Mesendoderm (in vitro differentiated cells): ENCODE measurements around the gene C17orf114.

Source experiments
- DNase-seq: peaks from one replicate; pipeline ENCODE4 v3.0.0; 2013
- H2AK5ac ChIP-seq: 2 replicates; pipeline ENCODE4 v1.6.1; 2013; ENCODE audit warnings: low read length, inconsistent platforms
- H2BK120ac ChIP-seq: 2 replicates; pipeline ENCODE4 v1.6.1; 2013; ENCODE audit warnings: low read depth, mild to moderate bottlenecking, low read length, moderate library complexity, mixed read lengths
- H2BK15ac ChIP-seq: replicated peaks from 2 replicates; pipeline ENCODE4 v1.6.1; 2013; ENCODE audit warnings: low read depth, mild to moderate bottlenecking, moderate library complexity
- H2BK5ac ChIP-seq: 2 replicates; pipeline ENCODE4 v1.6.1; 2013; ENCODE audit warnings: low read length, inconsistent platforms
- H3K18ac ChIP-seq: 2 replicates; pipeline ENCODE4 v1.6.1; 2013; ENCODE audit warnings: mild to moderate bottlenecking, low read length, mixed read lengths
- H3K23ac ChIP-seq: one replicate; pipeline ENCODE4 v1.6.1; 2013; ENCODE audit warnings: low read length
- H3K27ac ChIP-seq: 2 replicates; pipeline ENCODE4 v1.5.1; 2013; ENCODE audit warnings: low read depth, mild to moderate bottlenecking, inconsistent platforms, low read length, moderate library complexity
- H3K27me3 ChIP-seq: 2 replicates; pipeline ENCODE4 v1.6.1; 2013; ENCODE audit warnings: low read length, control low read depth, mild to moderate bottlenecking, inconsistent platforms; ENCODE audit not compliant: insufficient read depth, poor library complexity
- H3K36me3 ChIP-seq: 2 replicates; pipeline ENCODE4 v1.6.1; 2013; ENCODE audit warnings: low read length, inconsistent platforms; ENCODE audit not compliant: control insufficient read depth, insufficient read depth
- H3K4ac ChIP-seq: one replicate; pipeline ENCODE4 v1.6.1; 2013; ENCODE audit warnings: low read depth, mild to moderate bottlenecking, low read length, moderate library complexity
- H3K4me1 ChIP-seq: 2 replicates; pipeline ENCODE4 v1.6.1; 2013; ENCODE audit warnings: low read depth, low read length, inconsistent platforms; ENCODE audit not compliant: control insufficient read depth
- H3K4me2 ChIP-seq: 2 replicates; pipeline ENCODE4 v1.6.1; 2013; ENCODE audit warnings: low read length
- H3K4me3 ChIP-seq: 2 replicates; pipeline ENCODE4 v1.5.1; 2013; ENCODE audit warnings: mild to moderate bottlenecking, low read length
- H3K56ac ChIP-seq: one replicate; pipeline ENCODE4 v1.6.1; 2013; ENCODE audit warnings: low read length
- H3K79me1 ChIP-seq: 2 replicates; pipeline ENCODE4 v1.6.1; 2013; ENCODE audit warnings: low read length, inconsistent platforms
- H3K79me2 ChIP-seq: 2 replicates; pipeline ENCODE4 v1.6.1; 2013; ENCODE audit warnings: mild to moderate bottlenecking, low read length; ENCODE audit not compliant: control insufficient read depth, insufficient read depth
- H3K9ac ChIP-seq: 2 replicates; pipeline ENCODE4 v1.6.1; 2013; ENCODE audit warnings: low read length, inconsistent platforms
- H4K5ac ChIP-seq: one replicate; pipeline ENCODE4 v1.6.1; 2013; ENCODE audit warnings: low read length
- H4K8ac ChIP-seq: one replicate; pipeline ENCODE4 v1.6.1; 2013; ENCODE audit warnings: low read depth, mild to moderate bottlenecking, control low read depth, low read length, moderate library complexity
- WGBS: extraction: QIAGEN DNeasy Blood & Tissue Kit; methylation state at CpG from one replicate; pipeline ENCODE4 v1.1.7; 2013; ENCODE audit warnings: low lambda C conversion rate, missing lambda C conversion rate; ENCODE audit not compliant: insufficient coverage; ENCODE audit errors: extremely low coverage; 5-methylcytosine and 5-hydroxymethylcytosine counted together

Gene C17orf114

DNA sequence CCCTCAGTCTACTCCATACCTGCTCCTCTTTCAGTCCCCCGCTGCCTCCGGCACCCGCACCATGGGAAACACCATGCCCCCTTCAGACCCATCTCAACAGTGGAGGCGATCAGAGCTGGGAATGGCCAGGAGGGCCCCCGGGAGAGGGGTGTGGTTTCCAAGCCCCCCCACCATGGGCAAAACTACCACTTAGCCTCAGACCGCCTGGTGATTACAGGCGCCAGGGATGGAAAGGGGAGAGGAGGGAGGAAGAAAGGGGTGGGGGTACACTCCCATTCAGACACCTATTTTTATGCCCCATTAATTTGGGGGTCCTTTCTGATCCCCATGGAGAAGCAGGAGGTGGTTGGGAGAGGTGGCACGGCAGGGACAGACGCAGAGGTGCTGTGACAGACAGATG lies at the start of gene C17orf114:
C17orf114 (minus strand) TSS at position 101 of the 400 bp plus-strand sequence.
- WGBS, result no CpG with 5 or more reads among the region's 9 CpGs
- H3K4me1 ChIP-seq, result no peaks in the 10 kb centered on the region
- peaks cover 4% of the 10 kb centered on the region for H3K79me2 ChIP-seq
- DNase-seq, result no peak
- peaks cover 7% of the 10 kb centered on the region for H3K79me1 ChIP-seq
- no peak within 1 kb of the TSS for H4K5ac ChIP-seq
- H2BK5ac ChIP-seq, result no peak within 1 kb of the TSS
- no peak within 1 kb of the TSS for H2AK5ac ChIP-seq
- H4K8ac ChIP-seq, result no peak within 1 kb of the TSS
- H2BK120ac ChIP-seq, result no peak within 1 kb of the TSS
- no peak within 1 kb of the TSS for H3K4me3 ChIP-seq
- no peak within 1 kb of the TSS for H3K23ac ChIP-seq
- H3K4ac ChIP-seq, result no peak within 1 kb of the TSS
- no peak within 1 kb of the TSS for H3K18ac ChIP-seq
- H2BK15ac ChIP-seq, result no peak within 1 kb of the TSS
- peaks cover 4% of the 10 kb centered on the region for H3K36me3 ChIP-seq
- H3K27ac ChIP-seq, result no peak within 1 kb of the TSS
- H3K56ac ChIP-seq, result no peak within 1 kb of the TSS
- H3K27me3 ChIP-seq, result no peaks in the 10 kb centered on the region
- no peak within 1 kb of the TSS for H3K9ac ChIP-seq
- H3K4me2 ChIP-seq, result no peak within 1 kb of the TSS

DNA sequence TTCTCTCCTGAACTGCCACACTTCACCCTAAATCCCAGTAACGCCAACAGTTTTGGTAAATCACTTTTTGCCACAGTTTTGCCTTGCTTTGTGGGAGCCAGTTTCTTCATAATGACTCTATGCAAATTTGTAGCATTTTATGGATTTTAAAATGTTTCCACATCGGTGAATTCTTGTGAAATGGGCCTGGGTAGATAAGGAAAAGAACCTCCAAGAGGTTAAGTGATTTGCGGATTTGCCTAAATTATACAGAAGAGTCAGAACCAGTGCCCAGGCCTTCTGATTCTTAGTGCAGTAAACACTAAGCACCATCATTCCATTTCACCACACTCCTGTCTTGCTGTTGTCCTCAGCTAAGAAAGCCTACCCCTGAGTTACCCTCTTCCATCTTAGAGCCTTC lies 49.0 kb upstream of the C17orf114 start:
- WGBS, result no CpG with 5 or more reads among the region's 3 CpGs
- Histone ChIP-seq H3K79me2 (no peaks in the 10 kb centered on the region), H3K27me3 (no peaks in the 10 kb centered on the region), H3K4me2 (no peak overlapping the region), H3K79me1 (peaks cover 9% of the 10 kb centered on the region), H3K4me1 (peaks cover 11% of the 10 kb centered on the region), H3K23ac (no peak overlapping the region), H2BK120ac (no peak overlapping the region), H3K9ac (no peak overlapping the region), H4K8ac (no peak overlapping the region), H3K4ac (no peak overlapping the region), H3K18ac (no peak overlapping the region), H2BK5ac (no peak overlapping the region), H2BK15ac (no peak overlapping the region), H2AK5ac (no peak overlapping the region), H3K4me3 (no peak overlapping the region), H4K5ac (no peak overlapping the region), H3K27ac (peak overlapping the region; percentile 1), H3K36me3 (no peaks in the 10 kb centered on the region), H3K56ac (peak overlapping the region; percentile 68)
- DNase-seq, result no peak

DNA sequence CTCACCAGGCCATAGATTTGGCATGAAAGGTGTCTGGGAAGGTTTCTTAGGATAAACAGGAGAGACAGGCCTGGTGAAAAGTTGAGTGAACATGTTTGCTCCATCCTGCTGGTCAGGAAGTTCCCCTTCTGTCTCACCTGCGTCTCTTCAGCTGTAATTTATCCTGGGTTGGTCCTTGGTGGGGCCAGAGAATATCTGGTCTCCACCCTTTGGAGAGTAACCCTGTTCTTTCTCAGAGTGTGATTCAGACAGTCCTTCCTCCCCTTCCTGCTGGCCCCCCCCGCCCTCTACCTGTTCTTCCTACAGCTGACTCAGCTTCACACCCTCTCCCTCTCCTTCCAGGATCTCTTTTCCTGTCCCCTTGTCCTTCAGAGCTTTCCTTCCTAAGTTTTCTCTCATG lies 48.1 kb upstream of the C17orf114 start:
- DNase-seq, result no peak
- Histone ChIP-seq H3K18ac (no peak overlapping the region), H3K27me3 (no peaks in the 10 kb centered on the region), H2BK120ac (no peak overlapping the region), H3K79me2 (no peaks in the 10 kb centered on the region), H4K8ac (no peak overlapping the region), H3K27ac (no peak overlapping the region), H3K4ac (no peak overlapping the region), H3K79me1 (peaks cover 11% of the 10 kb centered on the region), H2BK5ac (no peak overlapping the region), H2AK5ac (no peak overlapping the region), H3K4me3 (no peak overlapping the region), H3K9ac (no peak overlapping the region), H4K5ac (no peak overlapping the region), H3K36me3 (no peaks in the 10 kb centered on the region), H2BK15ac (no peak overlapping the region), H3K23ac (no peak overlapping the region), H3K4me2 (no peak overlapping the region), H3K4me1 (peaks cover 11% of the 10 kb centered on the region), H3K56ac (peak overlapping the region; percentile 20)
- WGBS, result no CpG with 5 or more reads among the region's 2 CpGs

DNA sequence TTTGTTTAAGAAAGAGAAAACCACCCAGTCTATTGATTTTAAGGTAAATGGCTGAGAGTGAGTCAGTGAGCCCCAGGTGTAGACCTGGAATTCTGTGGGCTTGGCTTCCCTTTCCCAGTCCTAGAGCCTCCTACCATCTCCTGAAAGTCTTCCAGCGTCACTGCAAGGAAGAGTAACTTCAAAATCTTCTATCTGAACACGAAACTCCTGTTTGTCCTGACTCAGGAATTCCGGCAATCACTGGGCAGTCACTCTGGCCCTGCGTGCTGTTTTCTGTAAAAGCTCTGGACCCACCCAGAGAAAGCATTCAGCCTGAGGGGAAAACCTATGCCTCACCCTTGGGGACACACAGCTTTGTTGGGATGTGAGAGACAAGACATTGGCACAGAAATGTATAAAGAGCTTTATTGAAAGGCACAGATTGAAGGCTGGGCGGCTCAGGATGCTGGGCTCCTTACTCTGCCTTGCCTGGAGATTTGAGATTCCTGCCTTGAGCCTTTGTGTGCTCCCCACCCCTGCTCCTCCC lies 46.9 kb upstream of the C17orf114 start:
- Histone ChIP-seq H3K56ac (no peak overlapping the region), H3K4me2 (no peak overlapping the region), H3K4me1 (peaks cover 9% of the 10 kb centered on the region), H3K4me3 (no peak overlapping the region), H3K18ac (no peak overlapping the region), H3K23ac (no peak overlapping the region), H4K5ac (no peak overlapping the region), H3K79me1 (peaks cover 14% of the 10 kb centered on the region), H3K27ac (no peak overlapping the region), H3K27me3 (no peaks in the 10 kb centered on the region), H2BK120ac (no peak overlapping the region), H2AK5ac (no peak overlapping the region), H3K4ac (no peak overlapping the region), H4K8ac (no peak overlapping the region), H3K79me2 (no peaks in the 10 kb centered on the region), H3K9ac (no peak overlapping the region), H2BK15ac (no peak overlapping the region), H2BK5ac (no peak overlapping the region), H3K36me3 (no peaks in the 10 kb centered on the region)
- peak; percentile 55 for DNase-seq
- no CpG with 5 or more reads among the region's 5 CpGs for WGBS

DNA sequence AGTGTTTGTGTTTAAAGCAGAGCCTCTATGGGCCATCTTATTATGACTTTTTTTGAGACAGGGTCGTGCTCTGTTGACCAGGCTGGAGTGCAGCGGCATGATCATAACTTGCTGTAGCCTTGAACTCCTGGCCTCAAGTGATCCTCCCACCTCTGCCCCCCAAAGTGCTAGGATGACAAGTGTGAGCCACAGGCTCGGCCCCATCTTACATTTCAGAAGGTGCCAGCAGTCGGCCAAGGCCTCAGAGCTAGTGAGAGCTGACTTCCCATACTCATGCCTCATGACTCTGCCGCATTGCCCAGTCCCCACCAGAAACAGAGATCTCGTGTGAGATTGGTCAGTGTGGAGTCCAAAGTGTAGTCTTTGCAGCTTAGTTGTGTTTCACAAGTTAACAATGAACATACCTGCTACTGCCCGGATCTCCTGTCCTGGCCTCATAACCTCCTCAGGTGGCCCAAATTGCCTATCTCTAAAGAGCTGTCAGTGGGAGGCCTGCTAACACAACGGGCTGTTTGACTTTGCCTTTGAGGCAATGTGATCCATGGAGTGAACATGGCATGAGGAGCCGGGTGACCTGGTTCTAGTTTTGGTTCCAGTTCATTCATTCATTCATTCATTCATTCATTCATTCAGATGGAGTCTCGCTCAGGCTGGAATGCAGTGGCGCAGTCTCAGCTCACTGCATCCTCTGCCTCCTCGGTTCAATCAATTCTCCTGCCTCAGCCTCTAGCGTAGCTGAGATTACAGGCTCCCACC lies 44.7 kb upstream of the C17orf114 start:
- no peak overlapping the region for H2AK5ac ChIP-seq
- no peak overlapping the region for H3K9ac ChIP-seq
- H3K23ac ChIP-seq, result no peak overlapping the region
- H2BK15ac ChIP-seq, result no peak overlapping the region
- H3K4ac ChIP-seq, result no peak overlapping the region
- DNase-seq, result no peak
- no peak overlapping the region for H3K4me3 ChIP-seq
- H3K18ac ChIP-seq, result no peak overlapping the region
- H4K5ac ChIP-seq, result no peak overlapping the region
- no CpG with 5 or more reads among the region's 13 CpGs for WGBS
- H3K4me2 ChIP-seq, result no peak overlapping the region
- H3K4me1 ChIP-seq, result peaks cover 9% of the 10 kb centered on the region
- no peak overlapping the region for H2BK120ac ChIP-seq
- H4K8ac ChIP-seq, result no peak overlapping the region
- H3K79me2 ChIP-seq, result peaks cover 2% of the 10 kb centered on the region
- H3K56ac ChIP-seq, result no peak overlapping the region
- H3K27me3 ChIP-seq, result no peaks in the 10 kb centered on the region
- no peak overlapping the region for H2BK5ac ChIP-seq
- no peaks in the 10 kb centered on the region for H3K36me3 ChIP-seq
- H3K27ac ChIP-seq, result no peak overlapping the region
- H3K79me1 ChIP-seq, result peaks cover 17% of the 10 kb centered on the region
